NCI-H1092 treated with DMSO at 0.1 percent for 48 hours (cell line): ENCODE measurements around the gene MVK.

Experiments used
- DNase-seq: peaks from one replicate; lab custom pipeline; 2025; lab: John Stamatoyannopoulos, UW

MVK gene

GRCh38 chr12:109545826-109546225 lies 27.8 kb upstream of the MVK start:
- DNase-seq = no peak

- DNase-seq = no peak
Measured at GRCh38 chr12:109547286-109547685, 26.3 kb upstream of the MVK start.

GRCh38 chr12:109548258-109548657 lies 25.3 kb upstream of the MVK start:
- no peak for DNase-seq

GRCh38 chr12:109549613-109550270 lies 23.9 kb upstream of the MVK start:
- no peak for DNase-seq

- DNase-seq = no peak
Measured at GRCh38 chr12:109550281-109550680, 23.3 kb upstream of the MVK start.

- DNase-seq = no peak
Measured at GRCh38 chr12:109551108-109551507, 22.5 kb upstream of the MVK start.

- DNase-seq = no peak
Measured at GRCh38 chr12:109552971-109553370, 20.6 kb upstream of the MVK start.

GRCh38 chr12:109553483-109553882 lies 20.1 kb upstream of the MVK start:
- no peak for DNase-seq

- DNase-seq = no peak
Measured at GRCh38 chr12:109553906-109554500, 19.6 kb upstream of the MVK start.

- no peak for DNase-seq
Measured at GRCh38 chr12:109554761-109555160, 18.8 kb upstream of the MVK start.

- DNase-seq = no peak
Measured at GRCh38 chr12:109555431-109556315, 17.9 kb upstream of the MVK start.

- DNase-seq = no peak
Measured at GRCh38 chr12:109557200-109557599, 16.4 kb upstream of the MVK start.

- DNase-seq = no peak
Measured at GRCh38 chr12:109557805-109558204, 15.8 kb upstream of the MVK start.

GRCh38 chr12:109558374-109559199 lies 15.0 kb upstream of the MVK start:
- DNase-seq = no peak

- DNase-seq = no peak
Measured at GRCh38 chr12:109559200-109559505, 14.4 kb upstream of the MVK start.

- DNase-seq = no peak
Measured at GRCh38 chr12:109559601-109560000, 14.0 kb upstream of the MVK start.

GRCh38 chr12:109560867-109561710 lies 12.5 kb upstream of the MVK start:
- no peak for DNase-seq

- DNase-seq = no peak
Measured at GRCh38 chr12:109561711-109562030, 11.9 kb upstream of the MVK start.

- no peak for DNase-seq
Measured at GRCh38 chr12:109562871-109563270, 10.7 kb upstream of the MVK start.

GRCh38 chr12:109563291-109564284 lies 10.0 kb upstream of the MVK start:
- no peak for DNase-seq
